ENCODE data around the gene MAB21L2.

The MAB21L2 gene

GRCh38 chr4:150577796-150578195 lies 4.2 kb upstream of the MAB21L2 start:
- no peak for DNase-seq (ENCODE audit: low spot score)

DNA sequence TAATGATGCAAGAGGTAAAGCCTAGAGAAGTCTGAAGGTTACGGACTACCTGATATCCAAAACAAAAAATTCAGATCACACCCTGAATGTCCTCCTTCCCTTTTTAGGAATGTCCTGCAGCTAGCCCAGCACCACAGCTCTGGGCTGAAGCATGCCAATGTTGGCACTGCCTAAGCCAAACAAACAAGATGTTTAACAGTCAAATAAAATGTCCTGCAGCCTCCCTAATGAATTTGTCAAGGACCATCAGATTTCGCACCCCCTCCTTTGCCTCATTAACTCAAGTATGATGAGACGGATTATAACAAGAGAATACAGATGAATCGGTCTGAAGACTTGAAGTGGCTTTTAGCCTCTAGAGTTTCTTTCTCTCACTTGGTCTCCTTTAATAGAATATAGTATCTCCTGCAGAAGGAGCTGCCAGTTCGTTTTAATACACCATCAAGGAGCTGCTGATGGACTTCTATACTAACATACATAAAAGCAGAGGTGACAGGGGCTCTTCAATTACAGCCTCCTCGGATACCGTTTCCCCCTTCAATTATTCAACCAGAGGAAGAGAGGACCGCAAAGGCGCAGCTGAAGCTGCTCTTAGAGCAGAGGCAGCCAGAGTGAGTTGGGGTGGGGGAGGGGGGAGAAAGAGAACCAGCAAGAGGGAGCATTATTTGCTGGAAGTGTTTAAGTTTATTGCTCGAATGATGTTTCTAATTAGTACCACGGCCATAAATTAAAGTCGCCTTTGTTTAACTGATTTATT lies 3.0 kb upstream of the MAB21L2 start:
- no peak for DNase-seq (ENCODE audit: low spot score)

DNA sequence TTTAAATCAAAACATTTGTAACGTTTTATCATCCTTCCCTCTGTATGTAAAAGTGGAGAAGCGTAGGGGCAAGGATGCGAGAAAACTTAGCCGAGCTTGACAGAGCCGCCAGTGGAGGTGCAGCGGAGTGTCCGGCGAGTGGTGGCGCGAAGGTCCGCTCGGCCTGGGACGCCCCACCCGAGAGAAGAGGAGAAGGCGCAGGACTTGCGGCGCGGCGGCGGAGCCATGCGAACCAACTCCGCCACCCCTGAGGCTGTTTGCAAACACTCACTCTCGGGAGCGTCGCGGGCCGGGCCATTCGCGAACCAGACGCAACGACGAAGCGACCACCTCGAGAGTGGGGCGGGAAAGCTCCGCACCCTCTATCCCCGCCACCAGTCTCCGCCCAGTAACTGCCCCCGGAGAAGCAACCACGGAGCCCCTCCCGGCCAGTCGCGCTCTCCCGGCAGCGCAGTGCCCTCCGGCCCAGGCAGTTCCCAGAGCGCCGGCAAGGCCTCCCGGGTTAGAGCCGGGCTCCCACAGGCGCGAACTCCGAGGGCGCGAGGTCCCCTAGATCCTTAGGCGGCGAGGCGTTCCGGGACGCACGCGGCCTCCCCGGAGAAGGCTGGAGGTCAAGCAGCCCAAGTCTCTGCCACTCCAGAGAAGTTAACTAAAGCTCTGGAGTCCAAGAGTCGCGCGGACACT lies 2.3 kb upstream of the MAB21L2 start:
- DNase-seq (ENCODE audit: low spot score) = no peak

- no peak for DNase-seq (ENCODE audit: low spot score)
Measured at GRCh38 chr4:150580306-150580705, 1.6 kb upstream of the MAB21L2 start.

DNA sequence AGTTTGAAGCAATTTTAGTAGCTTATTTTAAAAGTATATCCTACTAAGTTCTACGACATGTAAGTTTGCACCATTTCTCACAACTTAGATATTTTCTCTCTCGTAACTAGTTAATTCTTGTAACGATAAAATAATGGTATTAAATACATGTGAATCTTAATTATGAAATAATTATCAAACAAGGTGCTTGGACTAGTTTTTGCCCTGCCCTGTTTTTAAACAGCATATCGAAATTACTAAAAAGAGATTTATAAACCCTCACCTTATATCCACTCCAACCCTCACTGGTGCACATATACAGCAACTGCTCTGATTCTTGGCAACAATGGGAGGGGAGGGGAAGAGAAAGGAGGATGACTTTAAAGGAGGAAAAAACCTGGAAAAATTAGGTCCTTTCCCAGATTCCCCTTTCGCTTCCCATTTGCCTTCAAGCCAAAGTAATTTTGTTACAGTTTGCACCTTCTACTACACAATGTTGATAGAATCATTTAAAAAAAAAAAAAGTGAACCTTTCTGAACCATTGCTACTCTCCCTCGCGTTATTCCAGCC lies 820 bp upstream of the MAB21L2 start:
- no peak for DNase-seq (ENCODE audit: low spot score)

- DNase-seq (ENCODE audit: low spot score) = no peak
Measured at GRCh38 chr4:150581641-150582051, 305 bp upstream of the MAB21L2 start.

DNA sequence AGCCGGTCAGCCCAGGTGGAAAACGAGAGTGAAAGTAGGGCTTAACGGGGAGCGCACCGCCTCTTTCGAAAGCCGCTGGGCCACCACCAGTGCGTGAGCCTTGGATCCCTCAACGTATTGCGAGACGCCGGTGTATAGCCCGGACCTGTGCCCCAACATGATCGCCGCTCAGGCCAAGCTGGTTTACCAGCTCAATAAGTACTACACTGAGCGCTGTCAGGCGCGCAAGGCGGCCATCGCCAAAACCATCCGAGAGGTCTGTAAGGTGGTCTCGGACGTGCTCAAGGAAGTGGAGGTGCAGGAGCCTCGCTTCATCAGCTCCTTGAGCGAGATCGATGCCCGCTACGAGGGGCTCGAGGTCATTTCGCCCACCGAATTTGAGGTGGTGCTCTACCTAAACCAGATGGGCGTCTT lies 929 bp downstream of the MAB21L2 start:
- DNase-seq (ENCODE audit: low spot score) = no peak

DNA sequence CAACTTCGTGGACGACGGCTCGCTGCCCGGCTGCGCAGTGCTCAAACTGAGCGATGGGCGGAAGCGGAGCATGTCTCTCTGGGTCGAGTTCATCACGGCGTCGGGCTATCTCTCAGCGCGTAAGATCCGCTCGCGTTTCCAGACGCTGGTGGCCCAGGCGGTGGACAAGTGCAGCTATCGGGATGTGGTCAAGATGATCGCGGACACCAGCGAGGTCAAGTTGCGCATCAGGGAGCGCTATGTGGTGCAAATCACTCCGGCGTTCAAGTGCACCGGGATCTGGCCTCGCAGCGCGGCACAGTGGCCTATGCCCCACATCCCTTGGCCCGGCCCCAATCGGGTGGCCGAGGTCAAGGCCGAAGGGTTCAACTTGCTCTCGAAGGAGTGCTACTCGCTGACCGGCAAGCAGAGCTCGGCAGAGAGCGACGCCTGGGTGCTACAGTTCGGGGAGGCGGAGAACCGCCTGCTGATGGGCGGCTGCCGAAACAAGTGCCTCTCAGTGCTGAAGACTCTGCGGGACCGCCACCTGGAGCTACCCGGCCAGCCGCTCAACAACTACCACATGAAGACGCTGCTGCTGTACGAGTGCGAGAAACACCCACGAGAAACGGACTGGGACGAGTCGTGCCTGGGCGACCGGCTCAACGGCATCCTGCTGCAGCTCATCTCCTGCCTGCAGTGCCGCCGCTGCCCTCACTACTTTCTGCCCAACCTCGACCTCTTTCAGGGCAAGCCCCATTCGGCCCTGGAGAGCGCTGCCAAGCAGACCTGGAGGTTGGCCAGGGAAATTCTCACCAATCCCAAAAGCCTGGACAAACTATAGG lies 1.5 kb downstream of the MAB21L2 start:
- DNase-seq (ENCODE audit: low spot score) = no peak

DNA sequence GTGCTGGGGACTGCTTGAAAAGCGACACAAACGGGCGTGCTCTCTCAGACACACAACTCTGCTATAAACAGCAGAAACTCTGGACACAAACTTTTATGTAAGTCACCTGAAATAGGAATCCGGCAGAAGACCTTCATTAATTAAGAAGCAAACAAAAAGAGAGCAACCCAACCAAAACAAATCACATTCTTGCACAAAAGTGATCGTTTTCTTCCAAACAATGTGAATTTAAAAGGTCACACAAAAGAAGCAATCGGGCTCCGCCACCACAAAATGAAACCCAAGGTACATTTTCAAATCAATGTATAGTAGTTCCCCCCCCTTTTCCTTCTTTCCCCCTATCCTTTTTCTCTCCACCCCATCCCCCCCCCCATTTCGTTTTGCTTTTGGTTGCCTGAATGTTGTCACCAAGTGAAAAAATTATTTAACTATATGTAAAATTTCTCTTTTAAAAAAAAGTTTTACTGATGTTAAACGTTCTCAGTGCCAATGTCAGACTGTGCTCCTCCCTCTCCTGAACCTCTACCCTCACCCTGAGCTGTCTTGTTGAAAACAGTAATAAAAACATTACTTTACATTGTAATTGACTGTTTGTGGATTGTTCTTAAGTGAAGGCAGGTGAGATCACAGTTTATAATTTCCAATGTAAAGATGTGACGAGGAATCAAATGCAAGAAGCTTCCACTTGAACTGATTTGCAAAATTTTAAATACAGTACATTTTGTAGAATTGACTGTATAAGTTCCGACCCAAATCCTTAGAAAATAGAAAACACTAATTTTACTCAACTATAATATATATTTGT lies 2.4 kb downstream of the MAB21L2 start:
- DNase-seq (ENCODE audit: low spot score) = no peak

- no peak for DNase-seq (ENCODE audit: low spot score)
Measured at GRCh38 chr4:150585611-150586010, 3.7 kb downstream of the MAB21L2 start.

DNA sequence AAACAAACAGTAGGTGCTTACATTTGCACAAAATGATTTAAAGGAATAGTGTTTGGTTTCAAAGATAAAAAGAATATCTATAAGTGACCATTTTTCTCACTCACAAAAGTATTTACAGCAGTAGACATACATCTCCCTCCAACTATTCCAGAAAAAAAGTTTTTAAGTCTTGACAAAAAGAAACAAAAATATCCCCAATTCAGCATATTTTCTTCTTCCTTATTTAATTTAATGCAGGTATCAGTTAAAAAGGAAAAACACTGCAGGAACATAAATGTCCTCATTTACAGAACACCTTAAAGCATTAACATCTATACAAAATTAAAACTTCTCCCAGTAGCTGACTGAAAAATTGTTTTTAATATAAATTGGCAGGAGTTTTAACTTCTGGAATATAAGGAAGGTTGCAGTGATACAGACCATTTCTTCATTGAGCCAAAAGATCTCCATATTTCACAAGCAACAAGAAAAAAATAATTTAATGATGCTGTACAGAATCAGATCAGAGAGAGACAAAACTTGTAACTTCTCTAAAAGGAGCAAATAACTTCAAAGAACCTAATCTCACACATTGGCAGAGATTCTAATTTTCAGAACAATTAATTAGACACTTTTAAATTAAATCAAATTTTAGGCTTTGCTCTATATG lies 4.3 kb downstream of the MAB21L2 start:
- DNase-seq (ENCODE audit: low spot score) = no peak

DNA sequence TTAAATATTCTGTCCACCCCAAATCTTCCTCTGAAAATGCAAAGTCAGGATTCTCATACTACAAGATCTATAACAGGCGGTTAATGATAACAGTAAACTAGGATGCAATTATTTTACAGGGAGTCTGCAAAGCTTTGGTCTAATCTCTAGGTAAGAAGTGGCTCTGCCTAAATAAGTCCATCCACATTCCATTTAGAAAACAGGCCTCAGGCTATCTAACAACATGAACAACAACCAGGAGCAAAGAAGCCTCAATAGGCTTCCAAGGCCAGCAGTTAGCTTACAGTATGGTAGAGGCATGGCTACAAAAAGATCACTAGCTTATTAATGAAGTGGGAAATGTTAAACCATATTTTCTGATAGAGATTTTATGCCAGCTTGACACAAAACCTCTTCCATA lies 6.4 kb downstream of the MAB21L2 start:
- DNase-seq (ENCODE audit: low spot score) = no peak

DNA sequence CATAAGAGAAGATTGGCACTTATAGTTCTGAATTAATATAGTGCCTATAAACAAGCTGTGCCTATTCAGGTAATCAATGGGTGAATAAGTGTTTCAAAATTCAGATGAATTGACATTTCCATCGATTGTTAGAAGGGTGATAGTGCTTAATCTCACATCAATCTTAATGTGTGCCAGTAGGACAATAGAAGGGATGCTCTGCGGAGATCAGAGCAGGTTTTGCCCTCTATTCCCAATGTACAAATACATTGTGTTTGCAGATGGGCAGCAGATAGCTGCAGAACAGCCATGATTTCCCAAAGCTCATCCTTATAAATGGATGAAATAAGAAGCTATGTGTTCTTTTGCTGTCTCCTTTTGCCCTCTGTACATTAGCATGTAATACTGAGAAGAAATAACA lies 7.2 kb downstream of the MAB21L2 start:
- DNase-seq (ENCODE audit: low spot score) = no peak

- no peak for DNase-seq (ENCODE audit: low spot score)
Measured at GRCh38 chr4:150590631-150591030, 8.7 kb downstream of the MAB21L2 start.

DNA sequence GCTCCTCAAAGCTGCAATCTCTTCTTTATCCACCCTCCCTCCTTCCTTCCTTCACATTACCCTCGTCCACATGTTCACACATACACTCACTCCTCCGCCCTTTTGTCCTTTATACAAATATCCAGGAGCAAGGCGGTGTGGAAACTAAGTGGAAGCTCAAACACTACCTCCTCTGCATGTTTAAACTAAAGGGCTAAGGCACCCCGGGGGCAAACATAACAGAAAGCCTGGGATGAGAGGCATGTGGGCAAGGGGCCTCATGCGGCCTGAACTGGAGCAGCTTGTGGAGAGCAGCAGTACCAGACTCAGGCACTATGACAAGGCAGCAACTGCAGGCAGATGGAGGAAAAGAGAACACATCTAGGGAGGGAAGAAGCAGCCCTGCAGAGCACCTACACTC lies 9.5 kb downstream of the MAB21L2 start:
- DNase-seq (ENCODE audit: low spot score) = no peak

GRCh38 chr4:150591904-150592303 lies 10.0 kb downstream of the MAB21L2 start:
- no peak for DNase-seq (ENCODE audit: low spot score)

GRCh38 chr4:150593996-150594395 lies 12.0 kb downstream of the MAB21L2 start:
- DNase-seq (ENCODE audit: low spot score) = no peak

DNA sequence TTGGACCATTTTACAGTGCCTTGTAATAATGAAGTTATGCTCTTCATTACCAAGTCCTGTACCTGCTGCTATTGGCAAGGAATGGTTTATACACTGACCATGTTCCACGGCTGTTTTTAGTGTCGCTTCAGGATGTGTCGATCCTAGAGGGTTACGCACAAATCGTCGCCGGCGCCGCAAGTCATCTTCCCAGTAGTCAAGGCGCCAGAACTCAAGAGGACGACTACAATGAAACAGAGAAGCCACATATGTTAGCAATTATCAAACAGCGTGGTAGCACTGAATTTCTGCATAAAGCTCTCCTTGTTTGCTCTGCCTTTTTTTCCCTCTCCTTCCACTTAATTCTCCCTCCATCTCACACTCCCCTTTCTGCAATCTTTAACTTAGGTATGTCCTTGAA lies 17.0 kb downstream of the MAB21L2 start:
- no peak for DNase-seq (ENCODE audit: low spot score)

GRCh38 chr4:150599547-150599946 lies 17.6 kb downstream of the MAB21L2 start:
- no peak for DNase-seq (ENCODE audit: low spot score)

- no peak for DNase-seq (ENCODE audit: low spot score)
Measured at GRCh38 chr4:150600812-150601445, 19.0 kb downstream of the MAB21L2 start.

DNA sequence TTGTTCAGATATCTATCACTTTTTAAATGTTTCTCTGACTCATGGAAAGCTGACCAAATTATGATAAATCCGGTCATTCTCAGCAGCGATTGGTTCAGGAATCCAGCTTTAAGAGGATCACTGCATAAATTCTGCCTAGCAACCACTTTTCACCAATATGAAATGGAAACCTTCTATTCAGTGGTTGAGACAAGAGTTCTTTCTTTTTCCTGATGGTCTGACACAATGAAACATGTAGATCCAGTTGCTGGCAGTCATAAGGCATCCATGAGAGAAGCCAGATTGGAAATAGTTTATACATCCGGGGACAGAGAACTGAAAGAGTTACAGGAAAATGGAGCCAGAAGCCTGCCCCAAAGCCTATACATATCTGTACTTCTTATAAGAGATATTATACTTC lies 27.2 kb downstream of the MAB21L2 start:
- no peak for DNase-seq (ENCODE audit: low spot score)

Measured in putamen (tissue), 1 donor.